ENCODE results near the gene INPP5A.

DNA sequence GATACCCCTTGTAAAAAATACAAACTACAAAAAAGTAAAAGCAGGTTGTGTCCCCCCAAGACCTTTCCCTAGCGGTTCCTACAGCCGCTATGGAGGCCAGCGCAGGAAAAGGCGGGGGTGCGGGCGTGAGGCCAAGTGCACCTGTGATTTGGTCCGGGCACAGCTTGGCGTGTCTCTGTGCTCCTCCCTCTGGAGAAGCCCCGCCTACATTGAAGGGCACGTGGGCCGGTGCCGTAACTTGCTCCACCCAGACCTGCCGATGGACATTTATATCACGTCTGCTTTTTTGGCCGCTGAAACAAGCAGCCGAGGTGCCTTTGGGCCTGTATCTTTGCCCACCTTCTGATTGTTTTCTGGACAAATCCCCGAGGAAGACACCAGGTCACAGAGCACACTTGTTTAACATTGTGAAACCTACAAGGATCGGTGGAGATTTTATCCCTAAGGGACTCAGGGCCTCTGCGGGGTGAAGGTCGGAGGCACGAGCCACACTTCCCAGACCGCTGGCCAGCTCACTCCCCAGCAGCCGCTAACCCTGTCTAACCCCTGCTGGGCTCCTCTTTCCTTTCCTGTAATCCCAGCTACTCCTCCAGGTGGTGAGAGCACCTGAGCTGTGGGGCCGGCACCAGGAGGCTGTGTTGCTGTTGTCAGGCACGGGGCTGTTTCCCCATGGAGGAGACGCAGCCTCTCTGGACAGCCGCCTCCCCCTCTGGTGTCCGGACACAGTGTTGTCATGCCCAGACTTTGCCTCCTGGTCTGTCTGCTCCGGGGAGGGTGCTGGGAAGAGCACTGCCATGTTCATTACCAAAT is 18.8 kb upstream of the INPP5A start:
- TF ChIP-seq, protein P1, sequence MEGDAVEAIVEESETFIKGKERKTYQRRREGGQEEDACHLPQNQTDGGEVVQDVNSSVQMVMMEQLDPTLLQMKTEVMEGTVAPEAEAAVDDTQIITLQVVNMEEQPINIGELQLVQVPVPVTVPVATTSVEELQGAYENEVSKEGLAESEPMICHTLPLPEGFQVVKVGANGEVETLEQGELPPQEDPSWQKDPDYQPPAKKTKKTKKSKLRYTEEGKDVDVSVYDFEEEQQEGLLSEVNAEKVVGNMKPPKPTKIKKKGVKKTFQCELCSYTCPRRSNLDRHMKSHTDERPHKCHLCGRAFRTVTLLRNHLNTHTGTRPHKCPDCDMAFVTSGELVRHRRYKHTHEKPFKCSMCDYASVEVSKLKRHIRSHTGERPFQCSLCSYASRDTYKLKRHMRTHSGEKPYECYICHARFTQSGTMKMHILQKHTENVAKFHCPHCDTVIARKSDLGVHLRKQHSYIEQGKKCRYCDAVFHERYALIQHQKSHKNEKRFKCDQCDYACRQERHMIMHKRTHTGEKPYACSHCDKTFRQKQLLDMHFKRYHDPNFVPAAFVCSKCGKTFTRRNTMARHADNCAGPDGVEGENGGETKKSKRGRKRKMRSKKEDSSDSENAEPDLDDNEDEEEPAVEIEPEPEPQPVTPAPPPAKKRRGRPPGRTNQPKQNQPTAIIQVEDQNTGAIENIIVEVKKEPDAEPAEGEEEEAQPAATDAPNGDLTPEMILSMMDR (IDR thresholded peaks at IDR 0.05) = no peak
- peak in 1 of 2 donors; percentile 23 for TF ChIP-seq POLR2A (IDR thresholded peaks at IDR 0.05)
